DLD1 (cell line): ENCODE measurements around the gene LYSET.
"Not testable (repeated sequence)": the region's sequence is repeated elsewhere in the genome, so short reads cannot be mapped to it uniquely, and the experiment has no call there.

Source experiments
- in situ Hi-C: cut with HindIII; loops from 2 replicates; pipeline ENCODE4 v1.10.0; 2017; ENCODE audit warnings: low sequenced_read_pairs

The LYSET gene, protein sequence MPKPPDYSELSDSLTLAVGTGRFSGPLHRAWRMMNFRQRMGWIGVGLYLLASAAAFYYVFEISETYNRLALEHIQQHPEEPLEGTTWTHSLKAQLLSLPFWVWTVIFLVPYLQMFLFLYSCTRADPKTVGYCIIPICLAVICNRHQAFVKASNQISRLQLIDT

GRCh38 chr14:93184391-93185348 is at the start of gene LYSET, which contains the start of gene MOAP1:
Gene LYSET, plus strand, starts transcription at chr14:93185317. Its CDS starts 89 bp downstream, at chr14:93185406.
Gene MOAP1, minus strand, starts transcription at chr14:93184897. Its CDS starts 655 bp downstream, at chr14:93184242.
- in situ Hi-C loops: no loop called here

- in situ Hi-C loops: loop anchor here (5.0 to 25.0 kb wide), 2 partner anchors 173 to 298 kb away; no protein-coding TSS in a partner anchor
These were observed 49.7 kb upstream of the LYSET start for GRCh38 chr14:93135399-93135798.

DNA sequence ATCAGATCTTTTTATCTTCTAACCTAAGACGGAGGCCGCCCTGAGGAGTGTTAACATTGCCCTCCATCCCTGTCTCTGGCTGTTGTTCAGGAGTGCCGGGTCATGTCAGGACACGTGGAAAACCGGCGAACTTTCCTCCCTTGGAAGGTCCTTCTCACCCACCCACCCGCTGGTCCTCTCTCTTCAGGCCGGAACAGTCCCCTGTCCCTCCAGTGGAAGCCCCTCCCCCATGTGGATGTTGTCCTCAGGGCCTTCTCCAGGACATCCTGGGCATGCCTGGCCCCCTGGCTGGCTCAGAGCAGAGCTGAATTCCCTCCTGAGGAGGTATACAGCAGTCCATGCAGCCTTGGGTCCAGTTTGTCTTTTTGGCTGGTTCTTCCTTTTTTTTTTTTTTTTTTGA is 49.1 kb upstream of the LYSET start:
- in situ Hi-C loops: loop anchor here (5.0 to 25.0 kb wide), 2 partner anchors 174 to 299 kb away; no protein-coding TSS in a partner anchor

DNA sequence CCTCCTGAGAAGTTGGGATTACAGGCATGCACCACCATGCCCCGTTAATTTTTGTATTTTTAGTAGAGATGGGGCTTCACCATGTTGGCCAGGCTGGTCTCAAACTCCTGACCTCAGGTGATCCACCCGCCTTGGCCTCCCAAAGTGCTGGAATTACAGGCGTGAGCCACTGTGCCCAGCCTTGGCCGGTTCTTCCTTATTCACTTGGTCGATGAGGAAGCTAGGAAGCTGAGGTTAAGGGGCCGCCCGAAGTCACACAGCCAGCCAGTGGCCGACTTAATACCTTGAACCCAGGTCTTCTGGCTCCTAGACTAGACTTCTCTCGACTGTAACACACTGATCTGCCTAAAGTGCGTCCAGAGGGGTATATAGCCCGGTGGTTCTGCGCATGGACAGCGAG is 48.6 kb upstream of the LYSET start:
- in situ Hi-C loops: loop anchor here (5.0 to 25.0 kb wide), 2 partner anchors 174 to 299 kb away; no protein-coding TSS in a partner anchor

GRCh38 chr14:93137864-93138263 is 47.3 kb upstream of the LYSET start:
- in situ Hi-C loops: loop anchor here (5.0 to 25.0 kb wide), 2 partner anchors 176 to 301 kb away; no protein-coding TSS in a partner anchor

DNA sequence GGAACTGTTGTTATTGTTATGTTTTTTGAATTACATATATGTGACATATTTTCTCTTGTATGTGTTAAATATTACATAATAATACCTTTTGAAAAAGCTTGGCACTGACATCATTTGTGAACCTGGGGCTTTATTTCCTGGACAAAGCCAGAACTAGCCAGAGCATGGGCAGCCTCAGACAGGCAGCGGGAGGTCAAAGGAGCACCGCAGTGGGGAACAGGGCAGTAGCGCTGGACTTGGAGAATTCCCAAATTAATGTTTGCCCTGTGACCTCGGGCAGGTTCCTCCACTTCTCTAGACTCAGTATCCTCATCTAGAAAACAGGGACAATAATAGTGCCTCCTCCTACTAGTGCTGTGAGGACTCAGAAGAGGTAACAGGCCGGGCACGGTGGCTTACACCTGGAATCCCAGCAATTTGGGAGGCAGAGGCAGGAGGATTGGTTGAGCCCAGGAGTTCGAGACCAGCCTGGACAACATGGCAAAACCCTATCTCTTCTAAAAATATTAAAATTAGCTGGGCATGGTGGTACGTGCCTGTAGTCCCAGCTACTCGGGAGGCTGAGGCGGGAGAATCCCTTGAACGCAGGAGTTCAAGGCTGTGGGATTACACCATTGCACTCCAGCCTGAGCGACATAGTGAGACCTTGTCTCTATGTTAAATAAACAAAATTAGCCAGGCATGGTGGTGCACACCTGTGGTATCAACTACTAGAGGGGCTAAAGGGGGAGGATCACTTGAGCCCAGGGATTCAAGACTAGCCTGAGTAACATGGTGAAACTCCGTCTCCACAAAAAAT is 42.1 kb upstream of the LYSET start:
- in situ Hi-C loops: loop anchor here (25.0 kb wide), 1 partner anchor 306 kb away; no protein-coding TSS in a partner anchor

- in situ Hi-C loops: loop anchor here (25.0 kb wide), 1 partner anchor 309 kb away; no protein-coding TSS in a partner anchor
These were observed 39.0 kb upstream of the LYSET start for GRCh38 chr14:93146119-93146518.

DNA sequence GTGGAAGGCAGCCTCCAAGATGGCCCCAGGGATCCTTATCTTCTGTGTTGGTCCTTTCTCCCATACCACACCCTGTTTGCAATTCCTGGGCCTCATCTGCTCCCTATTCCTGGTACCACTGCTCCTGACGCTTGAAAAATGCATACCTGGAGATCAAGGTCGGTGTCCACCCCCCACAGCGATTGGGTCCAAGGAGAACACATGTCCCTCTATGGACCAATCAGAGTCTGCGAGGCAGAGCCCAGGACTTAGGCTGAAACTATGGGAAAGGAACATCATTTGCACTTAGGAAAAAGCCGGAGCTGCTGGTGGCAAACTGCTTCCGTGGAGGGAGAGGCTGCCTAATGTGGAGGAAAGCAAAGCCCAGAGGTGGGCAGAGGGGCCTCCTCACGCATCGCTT is 36.1 kb upstream of the LYSET start:
- in situ Hi-C loops: loop anchor here (25.0 kb wide), 1 partner anchor 312 kb away; no protein-coding TSS in a partner anchor

- in situ Hi-C loops: no loop called here
These were observed 34.6 kb upstream of the LYSET start for GRCh38 chr14:93150227-93151208.

DNA sequence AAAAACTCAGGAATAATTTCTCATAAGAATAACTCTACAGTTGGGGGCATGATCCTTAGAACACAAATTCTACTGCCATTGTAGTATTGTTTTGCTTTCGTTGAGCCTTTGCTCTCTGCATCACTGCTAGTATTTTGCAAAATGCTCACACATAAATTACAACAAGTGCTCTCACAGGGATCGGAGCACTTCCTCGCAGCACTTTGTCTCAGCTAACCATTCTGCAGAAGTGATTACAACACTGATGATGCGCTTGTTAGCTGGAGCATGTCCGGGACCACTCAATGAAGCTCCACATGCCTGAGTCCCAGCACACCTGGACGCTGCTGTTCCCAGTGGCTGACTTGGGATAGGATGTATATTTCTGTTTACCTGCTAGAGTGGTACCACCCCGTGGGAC is 32.0 kb upstream of the LYSET start:
- in situ Hi-C loops: no loop called here

DNA sequence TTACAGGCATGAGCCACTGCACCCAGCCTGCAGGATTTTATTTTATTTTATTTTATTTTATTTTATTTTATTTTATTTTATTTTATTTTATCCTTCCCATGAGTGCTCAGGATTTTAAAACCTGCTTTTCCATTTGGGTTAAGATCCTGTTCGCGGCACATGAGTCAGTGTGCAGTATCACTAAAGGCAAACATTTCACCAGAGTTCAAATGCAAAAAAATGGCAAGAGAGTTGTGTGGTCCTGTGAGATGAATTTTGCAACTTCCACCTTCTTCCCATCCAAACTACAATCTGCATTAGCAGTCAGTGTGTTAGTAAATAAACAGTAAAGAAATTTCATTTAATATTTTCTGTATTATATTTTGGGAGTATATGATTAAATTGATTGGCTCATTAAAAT is 29.4 kb upstream of the LYSET start:
- in situ Hi-C loops: no loop called here

GRCh38 chr14:93156693-93157369 is 28.3 kb upstream of the LYSET start:
- in situ Hi-C loops: no loop called here

DNA sequence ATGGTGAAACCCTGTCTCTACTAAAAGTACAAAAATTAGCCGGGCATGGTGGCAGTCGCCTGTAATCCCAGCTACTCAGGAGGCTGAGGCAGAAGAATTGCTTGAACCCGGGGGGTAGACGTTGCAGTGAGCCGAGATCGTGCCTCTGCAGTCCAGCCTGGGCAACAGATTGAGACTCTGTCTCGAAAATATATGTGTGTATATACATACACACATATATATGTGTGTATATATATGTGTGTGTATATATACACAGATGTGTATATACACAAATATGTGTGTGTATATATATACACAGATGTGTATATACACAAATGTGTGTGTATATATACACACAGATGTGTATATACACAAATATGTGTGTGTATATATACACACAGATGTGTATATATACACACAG is 26.8 kb upstream of the LYSET start:
- in situ Hi-C loops: not testable (repeated sequence)

GRCh38 chr14:93159625-93160352 is 25.3 kb upstream of the LYSET start:
- in situ Hi-C loops: not testable (repeated sequence)

- in situ Hi-C loops: no loop called here
These were observed 24.7 kb upstream of the LYSET start for GRCh38 chr14:93160353-93160801.

DNA sequence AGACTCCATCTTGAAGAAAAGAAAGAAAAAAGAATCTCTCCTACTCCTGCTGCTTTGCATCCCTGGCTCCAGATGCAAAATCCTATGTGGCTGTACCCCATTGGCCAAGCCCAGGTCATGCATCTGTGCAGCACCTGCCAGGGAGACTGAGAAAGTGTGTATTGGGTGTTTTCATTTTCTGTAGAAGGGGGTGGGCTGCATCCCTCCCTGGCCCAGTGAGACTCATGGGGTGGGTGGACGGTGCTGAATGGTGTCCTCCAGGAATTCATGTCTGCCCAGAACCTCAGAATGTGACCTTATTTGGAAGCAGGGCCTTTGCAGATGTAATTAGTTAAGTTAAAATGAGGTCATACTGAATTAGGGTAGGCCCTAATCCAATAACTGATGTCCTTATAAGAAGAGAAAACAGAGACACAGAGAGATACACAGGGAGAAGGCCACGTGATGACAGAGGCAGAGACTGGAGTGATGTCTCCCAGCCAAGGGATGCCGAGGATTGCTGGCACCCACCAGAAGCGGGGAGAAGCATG is 23.6 kb upstream of the LYSET start:
- in situ Hi-C loops: no loop called here

DNA sequence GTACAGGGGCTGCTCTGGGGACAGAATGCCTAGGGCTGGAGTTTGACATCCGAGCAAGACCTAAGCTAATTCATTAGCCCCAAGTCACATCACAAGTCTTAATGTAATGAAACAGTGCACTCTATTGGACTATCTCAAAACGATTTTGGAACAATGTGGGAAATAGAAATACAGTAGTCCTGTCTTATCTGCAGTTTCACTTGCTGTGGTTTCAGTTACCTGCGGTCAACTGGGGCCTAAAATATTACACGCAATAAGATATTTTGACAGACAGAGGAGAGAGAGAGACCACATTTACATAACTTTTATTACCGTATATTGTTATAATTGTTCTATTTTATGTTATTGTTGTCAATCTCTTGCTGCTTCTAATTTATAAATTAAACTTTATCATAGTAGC is 21.6 kb upstream of the LYSET start:
- in situ Hi-C loops: no loop called here
